ENCODE data around the gene FTSJ1.

Gene FTSJ1

DNA sequence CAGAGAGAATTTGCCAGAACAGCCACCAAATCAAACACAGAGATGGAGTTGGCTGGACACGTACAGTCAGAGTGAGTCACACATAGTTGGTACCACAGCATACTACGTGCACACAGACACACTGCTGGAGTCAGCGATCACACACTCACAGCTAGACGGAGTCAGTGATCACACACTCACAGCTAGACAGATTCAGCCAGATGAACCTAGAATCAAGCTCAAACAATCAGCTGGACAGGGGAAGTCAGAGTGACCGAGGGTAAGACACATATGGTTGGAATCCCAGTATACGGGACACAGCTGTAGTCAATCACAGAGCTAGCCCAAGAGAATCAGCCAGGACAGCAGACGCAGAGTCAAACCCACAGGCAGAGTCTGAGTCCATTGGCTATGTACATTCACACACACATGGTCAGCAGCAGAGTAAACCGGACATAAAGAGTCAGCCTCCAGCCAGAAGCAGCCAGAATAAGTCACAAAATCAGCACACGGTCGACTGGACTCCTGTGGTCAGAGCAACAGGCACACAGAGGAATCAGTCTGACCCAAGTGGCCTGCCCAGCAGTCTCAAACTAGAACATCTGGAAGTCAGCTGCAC lies 10.6 kb upstream of the FTSJ1 start:
- TF ChIP-seq, protein P1, sequence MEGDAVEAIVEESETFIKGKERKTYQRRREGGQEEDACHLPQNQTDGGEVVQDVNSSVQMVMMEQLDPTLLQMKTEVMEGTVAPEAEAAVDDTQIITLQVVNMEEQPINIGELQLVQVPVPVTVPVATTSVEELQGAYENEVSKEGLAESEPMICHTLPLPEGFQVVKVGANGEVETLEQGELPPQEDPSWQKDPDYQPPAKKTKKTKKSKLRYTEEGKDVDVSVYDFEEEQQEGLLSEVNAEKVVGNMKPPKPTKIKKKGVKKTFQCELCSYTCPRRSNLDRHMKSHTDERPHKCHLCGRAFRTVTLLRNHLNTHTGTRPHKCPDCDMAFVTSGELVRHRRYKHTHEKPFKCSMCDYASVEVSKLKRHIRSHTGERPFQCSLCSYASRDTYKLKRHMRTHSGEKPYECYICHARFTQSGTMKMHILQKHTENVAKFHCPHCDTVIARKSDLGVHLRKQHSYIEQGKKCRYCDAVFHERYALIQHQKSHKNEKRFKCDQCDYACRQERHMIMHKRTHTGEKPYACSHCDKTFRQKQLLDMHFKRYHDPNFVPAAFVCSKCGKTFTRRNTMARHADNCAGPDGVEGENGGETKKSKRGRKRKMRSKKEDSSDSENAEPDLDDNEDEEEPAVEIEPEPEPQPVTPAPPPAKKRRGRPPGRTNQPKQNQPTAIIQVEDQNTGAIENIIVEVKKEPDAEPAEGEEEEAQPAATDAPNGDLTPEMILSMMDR (IDR thresholded peaks at IDR 0.05; ENCODE audit: control insufficient read depth, insufficient read depth, low read depth, low read length, missing control alignments): no peak
- H3K4me3 ChIP-seq (ENCODE audit: control insufficient read depth, low read depth, low read length): no peak overlapping the region
- peak; percentile 86 for DNase-seq (ENCODE audit: low read depth)

DNA sequence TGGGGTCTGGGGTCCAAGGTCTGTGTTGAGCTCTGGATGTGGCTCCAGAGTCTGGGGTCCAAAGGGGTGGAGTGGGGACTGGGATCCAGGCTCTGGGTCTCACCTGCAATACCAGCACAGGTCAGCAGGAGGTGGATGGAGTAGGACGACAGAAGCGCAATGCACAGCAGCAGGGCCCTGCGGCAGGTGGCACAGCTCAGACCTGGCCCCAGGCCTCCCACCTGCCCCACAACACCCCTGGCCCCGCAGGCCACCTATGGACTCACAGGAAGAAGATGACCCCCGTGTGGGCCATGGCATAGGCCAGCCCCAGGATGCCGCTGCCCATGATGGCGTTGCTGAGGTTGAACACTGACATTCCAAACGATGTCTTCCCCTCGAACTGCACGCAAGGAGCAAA lies 9.3 kb upstream of the FTSJ1 start:
- no peak overlapping the region for H3K4me3 ChIP-seq (ENCODE audit: control insufficient read depth, low read depth, low read length)
- TF ChIP-seq, protein P1 (IDR thresholded peaks at IDR 0.05; ENCODE audit: control insufficient read depth, insufficient read depth, low read depth, low read length, missing control alignments): peak; percentile 23
- DNase-seq (ENCODE audit: low read depth): no peak

DNA sequence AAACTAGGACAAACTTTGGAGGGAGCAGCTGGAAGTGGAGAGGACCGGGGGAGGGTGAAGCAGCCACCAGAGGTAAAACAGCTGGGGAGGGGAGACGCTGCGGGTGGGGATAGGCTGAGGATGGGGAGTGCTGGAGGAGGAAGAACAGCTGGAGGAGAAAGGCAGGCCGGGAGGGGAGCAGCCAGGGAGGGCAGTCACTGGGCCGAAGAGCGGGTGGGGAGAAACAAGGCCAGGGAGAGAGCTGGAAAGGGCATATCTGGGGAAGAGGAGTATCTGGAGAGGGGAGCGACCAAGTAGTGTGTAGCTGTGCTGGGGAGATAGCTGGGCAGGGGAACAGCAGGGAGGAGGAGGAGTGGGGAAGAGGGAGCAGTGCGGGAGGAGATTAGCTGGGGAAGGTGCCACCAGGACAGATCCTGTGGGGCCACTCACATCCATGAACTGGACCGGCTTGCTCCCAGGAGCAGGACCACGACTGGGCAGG lies 8.7 kb upstream of the FTSJ1 start:
- H3K4me3 ChIP-seq (ENCODE audit: control insufficient read depth, low read depth, low read length): peak overlapping the region; percentile 37

DNA sequence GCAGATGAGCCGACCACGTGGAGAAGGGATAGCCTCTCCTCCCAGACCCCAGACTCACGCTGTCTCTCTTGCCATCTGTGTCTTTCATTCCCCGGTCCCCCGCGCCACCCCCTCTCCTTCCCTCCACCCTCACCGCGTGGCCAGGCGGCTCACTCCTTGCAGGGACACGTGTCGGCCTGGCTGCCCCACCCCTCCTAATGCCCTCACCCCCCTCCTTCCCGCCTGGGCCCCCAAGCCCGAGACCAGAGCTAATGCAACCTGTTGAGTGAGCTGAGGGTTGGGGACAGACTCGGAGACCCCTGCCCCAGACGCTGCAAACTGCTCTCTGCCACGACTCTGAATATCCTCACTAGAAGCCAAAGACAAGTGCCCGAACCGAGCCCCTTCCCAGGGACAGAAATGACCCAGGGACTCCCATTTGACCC lies 7.7 kb upstream of the FTSJ1 start:
- TF ChIP-seq, protein P1 (IDR thresholded peaks at IDR 0.05; ENCODE audit: control insufficient read depth, insufficient read depth, low read depth, low read length, missing control alignments): no peak
- H3K4me3 ChIP-seq (ENCODE audit: control insufficient read depth, low read depth, low read length): peak overlapping the region; percentile 37
- DNase-seq (ENCODE audit: low read depth): no peak

More for the DNA sequence above, 8.7 kb upstream of the FTSJ1 start:
- DNase-seq (ENCODE audit: low read depth): no peak
- TF ChIP-seq, protein P1 (IDR thresholded peaks at IDR 0.05; ENCODE audit: control insufficient read depth, insufficient read depth, low read depth, low read length, missing control alignments): no peak

DNA sequence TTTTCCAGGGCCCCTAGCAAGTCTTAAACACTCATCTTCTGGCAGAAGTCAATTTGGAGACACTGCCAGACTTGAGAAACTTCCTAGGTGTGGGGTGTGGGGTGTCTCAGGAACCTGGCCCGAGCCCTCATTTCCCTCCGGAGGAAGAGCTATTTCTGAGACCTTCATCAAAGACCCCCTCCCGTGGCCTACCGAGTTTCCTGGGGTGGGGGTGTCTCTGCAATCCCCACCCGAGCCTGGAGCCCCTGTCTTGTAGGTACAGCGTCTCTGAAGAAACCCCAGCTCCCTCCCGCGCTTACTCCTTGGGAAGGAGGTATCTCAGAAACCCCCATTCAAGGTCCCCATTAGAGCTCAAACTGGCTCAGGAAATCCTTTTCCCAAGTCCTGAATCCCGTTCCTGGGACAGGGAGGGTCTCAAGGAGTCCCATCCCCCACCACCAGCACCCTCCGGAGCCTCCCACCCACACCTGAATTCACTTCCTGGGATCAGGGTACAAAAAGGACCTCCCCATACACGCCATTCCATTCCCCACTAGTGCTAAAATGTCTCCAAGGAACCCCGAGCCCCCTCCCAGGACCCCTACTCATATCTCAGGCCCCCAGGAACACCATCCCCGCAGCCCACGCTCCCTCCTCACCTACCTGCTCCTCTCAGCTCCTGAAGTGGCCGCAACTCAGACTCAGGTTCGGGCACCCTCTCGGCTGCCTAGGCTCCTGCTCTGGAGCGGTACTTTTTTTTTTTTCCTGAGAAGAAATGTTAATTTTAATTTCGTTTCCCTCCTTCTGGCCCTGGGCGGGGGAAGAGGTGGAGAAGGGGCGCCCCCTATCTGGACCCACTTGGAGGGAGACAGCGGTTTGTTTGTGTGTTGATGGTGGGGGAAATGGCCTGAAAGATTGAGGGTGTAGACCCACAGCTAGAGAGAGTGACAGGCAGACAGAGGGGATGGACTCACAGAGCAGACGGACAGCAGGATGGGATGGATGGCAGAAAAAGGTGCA lies 7.0 kb upstream of the FTSJ1 start:
- H3K4me3 ChIP-seq (ENCODE audit: control insufficient read depth, low read depth, low read length): no peak overlapping the region
- DNase-seq (ENCODE audit: low read depth): no peak

More for the DNA sequence above, 7.0 kb upstream of the FTSJ1 start:
- TF ChIP-seq, protein P1 (IDR thresholded peaks at IDR 0.05; ENCODE audit: control insufficient read depth, insufficient read depth, low read depth, low read length, missing control alignments): no peak

All from AG09309 (cell line).